Astrocyte of the cerebellum (primary cell): Measurements from ENCODE around the gene MEF2C.

Experiments used
- DNase-seq: peaks from one replicate; pipeline ENCODE4 v3.0.0-alpha.2; 2011; ENCODE audit warnings: low read depth
- H3K4me3 ChIP-seq: 2 replicates; pipeline ENCODE4 v1.5.1; 2011; ENCODE audit warnings: mild to moderate bottlenecking, low read depth, low read length, moderate library complexity
- in situ Hi-C: cut with HindIII; loops from 2 replicates; pipeline ENCODE4 v1.10.0; 2017; ENCODE audit warnings: low sequenced_read_pairs
- TF ChIP-seq, protein P1 (sequence below): IDR thresholded peaks from 2 replicates; pipeline ENCODE4 v1.5.1; 2012; ENCODE audit warnings: low read length, low read depth, moderate library complexity, mild to moderate bottlenecking; ENCODE audit errors: missing control alignments

MEF2C gene

DNA sequence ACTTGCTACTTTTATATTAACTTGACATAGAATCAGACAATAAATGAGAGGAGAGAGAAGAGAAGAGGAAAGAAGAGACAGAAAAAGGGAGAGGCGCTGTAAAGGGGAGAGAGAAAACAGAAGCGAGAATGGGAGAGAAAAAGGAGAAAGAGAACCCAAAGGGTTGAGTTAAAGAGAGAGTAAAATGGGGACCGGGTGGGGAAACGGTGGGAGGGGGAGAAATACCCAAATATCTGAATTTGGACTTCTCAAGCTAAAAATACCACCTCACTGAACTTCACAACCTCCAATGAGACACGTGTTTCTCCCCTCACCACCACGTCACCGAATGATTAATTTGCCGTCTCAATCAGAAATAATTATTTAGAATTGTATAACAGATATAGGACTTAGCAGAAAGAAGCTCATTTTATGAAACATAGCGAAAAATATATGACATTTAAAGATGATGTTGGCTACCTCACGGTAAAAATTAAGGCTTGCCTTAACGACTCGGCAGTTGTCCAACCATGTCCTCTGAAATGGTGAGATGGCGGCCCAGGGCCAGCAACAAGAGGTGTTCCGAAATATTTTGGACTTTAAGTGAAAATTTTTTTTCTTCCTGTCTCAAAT, 204.1 kb downstream of the MEF2C start:
- DNase-seq = no peak
- TF ChIP-seq, protein P1, sequence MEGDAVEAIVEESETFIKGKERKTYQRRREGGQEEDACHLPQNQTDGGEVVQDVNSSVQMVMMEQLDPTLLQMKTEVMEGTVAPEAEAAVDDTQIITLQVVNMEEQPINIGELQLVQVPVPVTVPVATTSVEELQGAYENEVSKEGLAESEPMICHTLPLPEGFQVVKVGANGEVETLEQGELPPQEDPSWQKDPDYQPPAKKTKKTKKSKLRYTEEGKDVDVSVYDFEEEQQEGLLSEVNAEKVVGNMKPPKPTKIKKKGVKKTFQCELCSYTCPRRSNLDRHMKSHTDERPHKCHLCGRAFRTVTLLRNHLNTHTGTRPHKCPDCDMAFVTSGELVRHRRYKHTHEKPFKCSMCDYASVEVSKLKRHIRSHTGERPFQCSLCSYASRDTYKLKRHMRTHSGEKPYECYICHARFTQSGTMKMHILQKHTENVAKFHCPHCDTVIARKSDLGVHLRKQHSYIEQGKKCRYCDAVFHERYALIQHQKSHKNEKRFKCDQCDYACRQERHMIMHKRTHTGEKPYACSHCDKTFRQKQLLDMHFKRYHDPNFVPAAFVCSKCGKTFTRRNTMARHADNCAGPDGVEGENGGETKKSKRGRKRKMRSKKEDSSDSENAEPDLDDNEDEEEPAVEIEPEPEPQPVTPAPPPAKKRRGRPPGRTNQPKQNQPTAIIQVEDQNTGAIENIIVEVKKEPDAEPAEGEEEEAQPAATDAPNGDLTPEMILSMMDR = no peak
- peak overlapping the region; percentile 68 for H3K4me3 ChIP-seq
- in situ Hi-C loops = loop anchor here (25.0 kb wide), 1 partner anchor 1267 kb away; the partner anchor contains the start of gene CCNH

DNA sequence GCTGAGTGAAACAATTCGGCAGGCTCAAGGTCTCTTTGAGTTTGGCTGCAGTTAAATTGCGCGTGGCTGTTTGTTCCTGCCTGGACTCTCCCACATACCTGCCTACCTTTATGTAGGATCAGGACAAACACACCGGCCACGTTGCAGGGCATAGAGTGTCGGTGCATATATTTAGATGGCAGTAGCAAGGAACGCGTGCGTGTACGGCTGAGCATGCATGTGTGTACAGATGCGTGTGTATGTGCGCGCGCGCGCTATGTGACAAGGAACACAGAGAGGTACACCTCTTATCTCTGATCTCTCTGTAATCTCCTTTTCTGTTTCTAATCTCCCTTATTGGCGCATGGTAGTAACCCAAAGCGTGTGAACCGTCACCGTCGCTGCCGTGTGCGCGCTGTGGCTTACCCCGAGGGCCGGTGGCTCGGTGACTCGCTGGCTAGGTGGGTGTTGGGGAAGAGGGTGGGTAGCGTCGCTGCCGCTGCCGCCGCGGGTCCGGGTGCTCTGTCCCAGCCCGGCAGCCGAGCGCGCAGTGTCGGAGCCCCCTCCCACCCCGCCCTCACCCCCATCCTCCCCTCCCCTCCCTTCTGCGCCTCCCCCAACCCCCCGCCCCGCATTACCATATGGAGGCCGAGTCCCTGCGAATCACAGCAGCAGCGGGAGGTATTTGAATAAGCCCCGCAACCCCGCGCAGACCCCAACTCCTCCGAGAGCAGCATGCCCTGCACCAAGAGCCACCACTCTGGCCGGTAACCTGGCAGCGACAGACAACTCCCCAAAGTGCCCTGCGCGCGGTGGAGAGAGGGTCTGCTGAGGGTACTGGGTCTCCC, 204.8 kb downstream of the MEF2C start:
- no peak for DNase-seq
- TF ChIP-seq, protein P1 = no peak
- peak overlapping the region; percentile 68 for H3K4me3 ChIP-seq
- in situ Hi-C loops = loop anchor here (25.0 kb wide), 1 partner anchor 1266 kb away; the partner anchor contains the start of gene CCNH

DNA sequence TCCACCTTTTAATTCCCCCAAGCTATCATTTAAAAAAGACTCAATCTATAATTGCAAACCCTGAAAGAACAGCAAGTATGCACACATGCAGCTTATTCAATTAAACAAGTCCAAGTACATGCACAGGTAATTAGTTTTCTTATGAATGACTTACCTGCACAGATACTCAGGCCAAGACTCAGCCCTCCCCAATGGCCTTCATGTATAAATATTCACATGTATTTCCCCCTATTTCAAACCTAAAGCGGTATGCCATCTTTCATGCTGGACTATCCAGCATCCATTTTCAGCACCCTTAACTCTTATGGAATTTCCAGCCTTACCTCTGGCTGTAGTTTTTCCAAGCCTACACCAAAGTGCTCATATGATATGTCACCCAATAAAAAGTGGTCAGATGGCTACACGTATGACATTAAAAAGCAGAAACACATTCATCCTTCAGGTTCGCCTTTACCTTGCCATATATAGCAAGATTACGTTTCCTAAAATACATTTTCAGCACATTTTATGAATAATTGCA, 205.5 kb downstream of the MEF2C start:
- TF ChIP-seq, protein P1 = no peak
- no peak for DNase-seq
- in situ Hi-C loops = loop anchor here (25.0 kb wide), 1 partner anchor 1265 kb away; the partner anchor contains the start of gene CCNH
- peak overlapping the region; percentile 68 for H3K4me3 ChIP-seq

DNA sequence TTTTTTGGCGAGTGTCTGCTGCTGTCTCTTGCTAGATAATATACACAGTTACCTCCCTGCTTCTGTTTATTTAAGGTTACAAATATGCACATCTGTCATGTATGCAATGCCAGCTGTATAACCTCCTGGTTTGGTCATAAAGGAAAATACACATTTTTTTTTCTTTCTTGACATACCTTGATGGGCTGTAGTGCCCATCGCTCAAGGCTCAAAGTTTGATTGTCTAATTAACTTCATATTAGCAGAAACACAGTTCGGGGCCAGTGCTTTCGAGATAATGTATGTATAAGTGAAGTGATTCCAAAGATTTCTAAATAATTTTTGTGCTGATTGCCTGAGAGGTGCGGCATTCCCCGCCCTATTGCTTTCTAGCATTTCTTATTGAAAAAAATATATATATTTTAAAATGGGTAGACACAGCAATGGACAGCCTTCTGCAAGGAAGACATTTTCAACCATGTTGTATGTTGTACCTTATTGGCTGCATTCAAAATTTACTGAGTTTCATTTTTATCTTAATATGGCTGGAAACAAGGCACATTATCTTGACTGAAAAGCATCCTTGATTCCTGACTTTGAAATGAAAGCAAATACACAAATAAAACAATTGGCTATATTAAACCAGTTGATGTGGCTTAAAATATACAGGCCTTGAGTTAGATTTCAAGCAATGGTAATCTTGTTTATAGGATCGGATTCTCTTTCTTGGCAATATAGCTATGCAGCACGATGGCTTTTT, 206.2 kb downstream of the MEF2C start:
- H3K4me3 ChIP-seq = peak overlapping the region; percentile 68
- TF ChIP-seq, protein P1 = no peak
- DNase-seq = no peak
- in situ Hi-C loops = loop anchor here (25.0 kb wide), 1 partner anchor 1265 kb away; the partner anchor contains the start of gene CCNH

GRCh38 chr5:88675708-88676636, 207.0 kb downstream of the MEF2C start:
- in situ Hi-C loops = loop anchor here (25.0 kb wide), 1 partner anchor 1264 kb away; the partner anchor contains the start of gene CCNH
- DNase-seq = peak; percentile 93
- TF ChIP-seq, protein P1 = no peak
- H3K4me3 ChIP-seq = peak overlapping the region; percentile 68
